ENCODE data around the gene ENPEP.

- no peak for TF ChIP-seq EZH2 (IDR thresholded peaks at IDR 0.05; ENCODE audit: low read length, unreplicated experiment)
- TF ChIP-seq, protein P1, sequence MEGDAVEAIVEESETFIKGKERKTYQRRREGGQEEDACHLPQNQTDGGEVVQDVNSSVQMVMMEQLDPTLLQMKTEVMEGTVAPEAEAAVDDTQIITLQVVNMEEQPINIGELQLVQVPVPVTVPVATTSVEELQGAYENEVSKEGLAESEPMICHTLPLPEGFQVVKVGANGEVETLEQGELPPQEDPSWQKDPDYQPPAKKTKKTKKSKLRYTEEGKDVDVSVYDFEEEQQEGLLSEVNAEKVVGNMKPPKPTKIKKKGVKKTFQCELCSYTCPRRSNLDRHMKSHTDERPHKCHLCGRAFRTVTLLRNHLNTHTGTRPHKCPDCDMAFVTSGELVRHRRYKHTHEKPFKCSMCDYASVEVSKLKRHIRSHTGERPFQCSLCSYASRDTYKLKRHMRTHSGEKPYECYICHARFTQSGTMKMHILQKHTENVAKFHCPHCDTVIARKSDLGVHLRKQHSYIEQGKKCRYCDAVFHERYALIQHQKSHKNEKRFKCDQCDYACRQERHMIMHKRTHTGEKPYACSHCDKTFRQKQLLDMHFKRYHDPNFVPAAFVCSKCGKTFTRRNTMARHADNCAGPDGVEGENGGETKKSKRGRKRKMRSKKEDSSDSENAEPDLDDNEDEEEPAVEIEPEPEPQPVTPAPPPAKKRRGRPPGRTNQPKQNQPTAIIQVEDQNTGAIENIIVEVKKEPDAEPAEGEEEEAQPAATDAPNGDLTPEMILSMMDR (conservative IDR thresholded peaks at IDR 0.05; ENCODE audit: low read depth, low read length), result no peak
Measured at GRCh38 chr4:110609044-110609750, 133.2 kb downstream of the ENPEP start.

Data from PC-3 (cell line).